Measurements from ENCODE around the gene GAMT.

GAMT gene

GRCh38 chr19:1417681-1418495 is 16.5 kb upstream of the GAMT start:
- DNase-seq = no peak

- DNase-seq = no peak
Observed at GRCh38 chr19:1417145-1417544, 15.8 kb upstream of the GAMT start.

DNA sequence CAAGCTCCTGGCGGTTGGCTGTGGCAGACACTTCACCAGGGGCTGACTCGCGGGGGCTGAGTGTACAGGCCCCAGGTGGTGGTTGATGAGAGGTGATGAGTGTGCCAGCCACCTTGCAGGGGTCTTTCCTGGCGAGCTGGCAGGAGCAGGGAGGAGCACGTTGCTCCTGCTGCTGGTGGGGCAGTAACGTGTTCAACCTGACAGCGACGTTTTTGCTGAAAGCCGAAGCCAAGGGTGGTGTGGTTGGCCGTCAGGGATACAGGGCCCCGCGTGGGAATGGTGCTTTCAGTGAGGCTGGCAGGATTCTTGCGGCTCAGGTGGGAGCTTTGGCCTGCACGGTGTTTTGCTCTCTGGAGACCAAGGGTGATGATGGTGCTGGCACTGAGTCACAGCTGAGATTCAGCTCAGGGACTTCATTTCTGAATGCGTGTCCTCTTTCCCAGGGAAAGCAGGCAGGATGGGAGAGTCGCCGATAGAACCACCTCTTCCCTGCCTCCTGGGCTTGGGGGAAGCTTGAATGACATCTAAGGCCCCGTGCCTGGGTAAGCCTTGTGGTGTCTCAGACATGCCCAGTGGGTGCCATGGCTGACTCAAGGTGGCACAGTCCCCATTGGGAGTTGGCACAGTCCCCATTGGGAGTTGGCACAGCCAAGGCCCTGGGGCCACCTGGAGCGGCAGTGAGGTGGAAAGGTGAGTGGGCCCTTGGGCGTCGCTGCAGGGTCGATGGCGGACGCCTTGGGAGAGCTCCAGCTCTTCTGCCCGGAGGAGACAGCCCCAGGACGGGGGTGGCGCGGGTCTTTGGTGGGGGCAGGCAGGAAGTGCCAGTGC is 14.9 kb upstream of the GAMT start:
- DNase-seq = no peak

GRCh38 chr19:1412995-1413800 is 11.9 kb upstream of the GAMT start:
- no peak for DNase-seq

- no peak for DNase-seq
Observed at GRCh38 chr19:1412323-1412923, 11.1 kb upstream of the GAMT start.

- DNase-seq = no peak
Observed at GRCh38 chr19:1411255-1412191, 10.2 kb upstream of the GAMT start.

DNA sequence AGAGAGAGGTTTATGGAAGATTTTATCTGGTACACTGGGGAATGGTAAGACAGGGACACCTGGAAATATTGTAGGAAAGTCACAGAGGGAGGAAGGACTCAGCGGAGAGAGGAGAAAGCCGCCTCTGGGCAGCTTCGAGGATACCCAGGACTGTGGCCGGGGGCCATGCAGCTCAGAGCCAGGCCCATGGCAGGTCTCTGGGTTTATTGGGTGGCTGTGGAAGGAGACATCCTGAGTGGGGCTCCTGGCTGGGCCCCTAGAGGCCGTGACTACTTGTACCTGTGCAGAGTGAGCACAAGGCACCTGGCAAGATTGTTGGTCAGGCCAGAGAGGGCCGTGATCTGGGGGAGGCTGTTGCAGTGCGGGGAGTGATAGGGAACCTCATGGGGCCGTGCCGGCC is 9.4 kb upstream of the GAMT start:
- no peak for DNase-seq

GRCh38 chr19:1410136-1410786 is 8.9 kb upstream of the GAMT start:
- DNase-seq = no peak

GRCh38 chr19:1409204-1410005 is 8.1 kb upstream of the GAMT start:
- DNase-seq = no peak

DNA sequence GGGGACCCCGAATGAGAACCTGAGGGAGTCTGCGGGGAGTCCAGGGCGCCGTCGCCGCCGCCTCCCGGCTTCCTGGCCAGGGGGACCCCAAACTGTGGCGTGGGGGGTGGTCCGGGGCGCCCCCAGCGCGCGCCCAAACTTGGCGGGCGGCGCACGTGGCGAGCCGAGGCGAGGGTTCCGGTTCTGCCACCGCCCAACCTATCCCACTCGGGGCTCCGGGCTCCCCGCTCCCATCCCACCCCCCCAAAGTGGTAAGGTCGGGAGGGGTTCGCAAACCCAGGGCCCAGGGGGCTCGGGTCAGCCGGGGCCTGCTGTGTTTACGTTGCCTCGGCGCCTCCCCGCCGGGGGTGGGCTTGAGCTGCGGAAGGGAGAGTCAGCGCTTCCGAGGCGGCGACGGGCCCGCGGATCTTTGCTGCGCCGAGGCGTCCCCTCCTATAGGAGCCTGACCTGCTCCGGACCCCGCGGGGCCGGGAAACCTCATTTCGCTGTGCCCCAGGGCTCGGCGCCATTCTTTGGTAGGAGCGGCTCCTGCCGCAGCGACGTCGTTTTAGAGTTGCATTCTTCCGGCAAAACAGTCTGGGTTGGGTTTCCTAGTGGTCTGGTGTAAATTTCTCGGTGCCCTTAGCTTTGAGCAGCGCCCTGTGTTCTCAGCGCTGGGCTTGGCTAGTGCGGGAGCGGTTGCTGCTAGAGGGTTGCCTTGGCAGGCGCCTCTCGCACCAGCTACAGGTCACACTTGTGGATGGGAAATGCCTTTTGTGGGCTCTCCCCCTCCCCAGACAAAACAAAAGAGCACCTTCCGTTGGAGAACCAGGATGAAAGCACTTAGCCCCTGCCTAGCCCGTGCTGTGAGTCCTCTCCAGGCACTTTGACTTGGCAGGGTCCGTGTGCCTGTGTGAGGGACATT is 7.2 kb upstream of the GAMT start:
- DNase-seq = no peak

DNA sequence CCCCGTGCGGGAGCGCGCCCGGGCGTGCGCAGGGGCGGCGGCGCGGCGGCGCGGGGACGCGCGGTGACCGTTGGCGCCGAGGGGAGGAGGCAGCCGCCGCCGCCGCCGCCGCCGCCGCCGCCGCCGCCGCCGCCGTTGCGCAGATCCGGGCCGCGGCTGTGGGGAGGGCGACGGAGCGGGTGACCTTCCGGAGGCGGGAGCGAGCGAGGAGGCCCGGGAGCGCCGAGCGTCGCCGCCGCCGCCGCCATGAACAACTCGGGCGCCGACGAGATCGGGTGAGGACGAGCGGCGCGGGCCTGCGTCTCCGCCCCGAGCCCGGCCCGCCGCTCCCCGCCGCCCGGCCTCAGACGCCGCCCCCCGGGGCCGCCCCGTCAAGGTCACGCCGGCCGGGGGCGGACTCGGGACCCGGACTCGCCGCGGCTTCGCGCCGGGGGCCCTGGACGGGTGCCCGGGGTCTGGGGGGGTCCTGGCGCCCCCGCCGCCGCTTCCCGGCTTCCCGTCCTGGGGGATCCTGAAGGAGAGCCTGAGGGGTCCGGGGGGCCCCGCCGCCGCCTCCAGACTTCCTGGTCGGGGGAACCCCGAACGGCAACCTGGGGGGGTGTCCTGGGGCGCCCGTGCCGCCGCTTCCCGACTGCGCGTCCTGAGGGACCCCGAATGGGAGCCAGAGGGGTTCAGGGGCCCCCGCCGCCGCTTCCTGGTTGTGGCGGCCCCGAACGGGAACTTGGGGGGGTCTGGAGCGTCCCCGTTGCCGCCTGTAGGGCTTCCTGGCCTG is 6.4 kb upstream of the GAMT start, which contains the start of gene DAZAP1:
Gene DAZAP1 (plus strand): TSS at position 59 of the 772 bp plus-strand sequence. CDS start 188 bp downstream, at position 247.
- DNase-seq = no peak

DNA sequence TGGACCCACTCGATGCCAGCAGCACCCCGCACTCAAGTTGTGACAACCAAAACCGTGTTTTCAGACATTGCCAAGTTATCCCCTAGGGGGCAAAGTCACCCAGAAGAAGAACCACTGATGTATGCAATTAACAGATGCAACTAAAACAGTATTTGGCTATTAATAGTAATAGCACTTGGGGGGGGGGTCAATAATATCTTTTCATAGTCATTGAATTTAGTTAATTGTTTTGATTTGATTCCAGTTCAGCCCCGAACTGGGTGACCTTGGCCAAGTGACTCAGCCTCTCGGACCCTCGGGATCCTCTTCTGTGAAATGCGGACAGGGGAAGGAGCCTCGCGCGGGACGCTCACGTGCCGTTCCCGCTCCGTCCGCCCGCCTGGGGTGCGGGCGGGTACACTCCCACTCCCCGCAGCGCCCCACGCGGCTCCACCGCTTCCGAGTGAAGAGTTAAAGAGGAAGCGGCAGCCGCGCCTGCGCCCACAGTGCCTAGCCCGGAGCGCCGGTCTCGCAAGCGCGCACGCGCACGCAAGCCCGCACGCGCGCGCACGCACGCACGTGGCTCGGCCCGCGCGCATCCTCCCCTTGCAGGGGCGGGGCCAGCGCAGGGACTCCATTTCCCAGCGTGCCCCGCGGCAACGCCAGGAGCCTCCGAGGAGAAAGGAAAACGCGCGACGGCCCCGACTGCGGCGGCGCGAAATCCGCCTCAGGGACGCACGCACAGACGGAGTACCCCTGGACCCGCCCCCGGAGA is 5.6 kb upstream of the GAMT start:
- peak; percentile 88 for DNase-seq

DNA sequence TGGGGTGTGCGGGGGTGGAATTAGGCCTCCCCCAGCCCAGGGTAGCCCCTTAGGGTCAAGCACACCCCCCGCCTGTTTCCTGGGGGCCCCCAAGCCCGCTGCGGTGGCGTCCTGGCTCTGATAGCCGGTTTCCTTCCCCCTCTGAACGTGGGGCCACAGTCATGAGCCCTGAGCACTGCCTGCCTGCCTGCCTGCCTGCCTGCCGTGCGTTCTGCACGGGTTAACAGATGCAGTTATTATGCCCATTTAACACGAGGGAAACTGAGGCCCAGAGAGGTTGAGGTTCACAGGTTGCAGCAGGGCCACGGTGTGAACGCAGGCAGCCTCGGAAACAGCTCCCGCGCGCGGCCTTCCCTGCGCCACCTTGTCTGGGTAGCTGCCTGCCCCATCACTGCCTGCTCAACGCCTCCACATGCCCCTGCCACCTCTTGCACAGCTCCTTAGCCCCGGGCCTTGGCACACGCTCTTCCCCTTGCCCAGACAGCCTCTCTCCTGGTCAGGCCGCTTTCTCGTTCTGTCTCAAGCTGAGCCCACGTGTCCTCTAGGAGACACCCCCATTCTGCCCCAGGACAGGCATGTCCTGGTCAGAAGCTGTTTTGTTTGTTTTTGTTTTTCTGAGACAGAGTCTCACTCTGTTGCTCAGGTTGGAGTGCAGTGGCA is 1.2 kb upstream of the GAMT start:
- DNase-seq = no peak

- DNase-seq = no peak
Observed at GRCh38 chr19:1401889-1402217, 511 bp upstream of the GAMT start.

- peak; percentile 6 for DNase-seq
Observed at GRCh38 chr19:1400281-1401137, 833 bp downstream of the GAMT start.

- no peak for DNase-seq
Observed at GRCh38 chr19:1399745-1400144, 1.6 kb downstream of the GAMT start.

Measured in SHP77 treated with DMSO at 0.1 percent for 48 hours (cell line).